BJ (cell line): ENCODE measurements around the gene GRB10. TPM values are rescaled to one million over a fixed set of nuclear protein-coding genes. Genes with fewer than 3 reads are reported as not detected.

Source experiments
- CTCF ChIA-PET: fragments of 350-600 bp; formaldehyde crosslinking; extraction: SDS; loops from one replicate; lab custom pipeline; 2021; ENCODE audit warnings: antibody characterized with exemption, inconsistent platforms; lab: Yijun Ruan, JAX
- POLR2A ChIA-PET: fragments of 300-600 bp; sonication (Branson Sonifier 250); formaldehyde crosslinking; extraction: SDS; loops from one replicate; lab custom pipeline; 2021; ENCODE audit warnings: antibody characterized with exemption; lab: Charles Lee
- DNase-seq: peaks from one replicate; pipeline ENCODE4 v3.0.0-alpha.2; 2011; ENCODE audit warnings: low read depth
- H3K27me3 ChIP-seq: 2 replicates; pipeline ENCODE4 v1.6.0; 2011; ENCODE audit warnings: low read length; ENCODE audit not compliant: control insufficient read depth, insufficient read depth
- H3K36me3 ChIP-seq: 2 replicates; pipeline ENCODE4 v1.5.1; 2011; ENCODE audit warnings: low read length; ENCODE audit not compliant: control insufficient read depth, insufficient read depth
- H3K4me3 ChIP-seq: 2 replicates; pipeline ENCODE4 v1.5.1; 2011; ENCODE audit warnings: low read depth, mild to moderate bottlenecking, control low read depth, low read length
- CTCF ChIP-seq: IDR thresholded peaks from 2 replicates; pipeline ENCODE4 v1.5.1; 2011; ENCODE audit warnings: low read depth, mild to moderate bottlenecking, control low read depth, inconsistent platforms, low read length, moderate library complexity; ENCODE audit not compliant: insufficient read depth
- polyA plus RNA-seq: library from polyadenylated mRNA; depleted of rRNA; stranded (reverse); fragments of >200 nt; gene quantifications from 2 replicates; pipeline ENCODE4 v1.2.3, GENCODE V29; 2011

GRB10 gene
- polyA plus RNA-seq, 1 experiment: 8.5 TPM

GRCh38 chr7:50663396-50664102, 119.1 kb downstream of the GRB10 start:
- ChIA-PET CTCF (no interaction called here), POLR2A (no interaction called here)
- Histone ChIP-seq H3K27me3 (no peaks in the 10 kb centered on the region), H3K36me3 (peaks cover 8% of the 10 kb centered on the region), H3K4me3 (no peak overlapping the region)
- TF ChIP-seq CTCF: no peak
- DNase-seq: no peak

- POLR2A ChIA-PET: no interaction called here
- CTCF ChIA-PET: interaction anchor here (1.2 kb wide), 1 partner anchor 30 kb away, joined by 3 read pairs; no protein-coding TSS in a partner anchor
- DNase-seq: no peak
- Histone ChIP-seq H3K36me3 (peaks cover 8% of the 10 kb centered on the region), H3K27me3 (no peaks in the 10 kb centered on the region), H3K4me3 (no peak overlapping the region)
- TF ChIP-seq CTCF: no peak
Observed at GRCh38 chr7:50662996-50663395, 119.7 kb downstream of the GRB10 start.

GRCh38 chr7:50662041-50662694, 120.5 kb downstream of the GRB10 start:
- H3K36me3 ChIP-seq: peaks cover 8% of the 10 kb centered on the region
- H3K4me3 ChIP-seq: no peak overlapping the region
- TF ChIP-seq CTCF: no peak
- no peak for DNase-seq
- no peaks in the 10 kb centered on the region for H3K27me3 ChIP-seq
- ChIA-PET POLR2A (no interaction called here), CTCF (interaction anchor here (1.2 kb wide), 2 partner anchors 11 to 29 kb away, joined by 3 read pairs; no protein-coding TSS in a partner anchor)

GRCh38 chr7:50661345-50662040, 121.2 kb downstream of the GRB10 start:
- no peak for TF ChIP-seq CTCF
- POLR2A ChIA-PET: no interaction called here
- CTCF ChIA-PET: interaction anchor here (0.8 to 1.2 kb wide), 2 partner anchors 12 to 15 kb away, joined by 3 to 4 read pairs; no protein-coding TSS in a partner anchor
- Histone ChIP-seq H3K36me3 (peaks cover 8% of the 10 kb centered on the region), H3K4me3 (no peak overlapping the region), H3K27me3 (no peaks in the 10 kb centered on the region)
- no peak for DNase-seq

- no peak for DNase-seq
- POLR2A ChIA-PET: no interaction called here
- CTCF ChIA-PET: interaction anchor here (0.8 to 1.2 kb wide), 2 partner anchors 13 to 15 kb away, joined by 3 to 4 read pairs; no protein-coding TSS in a partner anchor
Observed at GRCh38 chr7:50660830-50661175, 121.9 kb downstream of the GRB10 start.

More at GRCh38 chr7:50660830-50661175, 121.9 kb downstream of the GRB10 start:
- H3K36me3 ChIP-seq: peaks cover 8% of the 10 kb centered on the region
- no peak overlapping the region for H3K4me3 ChIP-seq
- H3K27me3 ChIP-seq: no peaks in the 10 kb centered on the region
- TF ChIP-seq CTCF: no peak
